GM23248 (cell line): ENCODE data around the gene AFAP1L1. TPM values are rescaled to one million over a fixed set of nuclear protein-coding genes. Genes with fewer than 3 reads are reported as not detected.

Source experiments
- DNase-seq: peaks from one replicate; pipeline ENCODE4 v3.0.0-alpha.2; 2015
- H2AFZ ChIP-seq: fragments of 200-600 bp; sonication (generic); 2 replicates; pipeline ENCODE4 v1.6.1; 2016; ENCODE audit warnings: antibody characterized with exemption
- H3F3A ChIP-seq: fragments of 200-600 bp; sonication (generic); 2 replicates; pipeline ENCODE4 v1.6.1; 2016; ENCODE audit warnings: mild to moderate bottlenecking, antibody characterized with exemption, mixed run types; ENCODE audit not compliant: insufficient read depth
- H3K27ac ChIP-seq: fragments of 200-600 bp; sonication (generic); 2 replicates; pipeline ENCODE4 v1.5.1; 2016; ENCODE audit warnings: mild to moderate bottlenecking
- H3K27me3 ChIP-seq: fragments of 200-600 bp; sonication (generic); replicated peaks from 2 replicates; pipeline ENCODE4 v1.6.1; 2016; ENCODE audit warnings: mild to moderate bottlenecking; ENCODE audit not compliant: insufficient read depth
- H3K36me3 ChIP-seq: fragments of 200-600 bp; sonication (generic); 2 replicates; pipeline ENCODE4 v1.6.1; 2016; ENCODE audit warnings: low read depth, mild to moderate bottlenecking
- H3K4me1 ChIP-seq: fragments of 200-600 bp; sonication (generic); 2 replicates; pipeline ENCODE4 v1.6.1; 2016; ENCODE audit warnings: mild to moderate bottlenecking; ENCODE audit not compliant: insufficient read depth
- H3K4me2 ChIP-seq: fragments of 200-600 bp; sonication (generic); one replicate; pipeline ENCODE4 v1.6.1; 2016; ENCODE audit warnings: mild to moderate bottlenecking; ENCODE audit not compliant: unreplicated experiment
- H3K4me3 ChIP-seq: fragments of 200-600 bp; sonication (generic); 2 replicates; pipeline ENCODE4 v1.5.1; 2016; ENCODE audit warnings: mild to moderate bottlenecking
- H3K79me2 ChIP-seq: fragments of 200-600 bp; sonication (generic); 2 replicates; pipeline ENCODE4 v1.6.1; 2016; ENCODE audit warnings: mild to moderate bottlenecking; ENCODE audit not compliant: insufficient read depth
- H3K9ac ChIP-seq: fragments of 200-600 bp; sonication (generic); 2 replicates; pipeline ENCODE4 v1.6.1; 2016; ENCODE audit warnings: mild to moderate bottlenecking
- H3K9me2 ChIP-seq: fragments of 200-600 bp; sonication (generic); 2 replicates; pipeline ENCODE4 v1.6.1; 2016; ENCODE audit warnings: mixed run types, mild to moderate bottlenecking, moderate library complexity; ENCODE audit not compliant: insufficient read depth
- H3K9me3 ChIP-seq: fragments of 200-600 bp; sonication (generic); one replicate; pipeline ENCODE4 v1.6.1; 2017; ENCODE audit warnings: low read depth
- H4K20me1 ChIP-seq: fragments of 200-600 bp; sonication (generic); 2 replicates; pipeline ENCODE4 v1.6.0; 2016; ENCODE audit not compliant: insufficient read depth
- EZH2 ChIP-seq: fragments of 200-600 bp; sonication (generic); IDR thresholded peaks from 2 replicates; pipeline ENCODE4 v1.6.1; 2018; ENCODE audit warnings: antibody characterized with exemption, mild to moderate bottlenecking; ENCODE audit not compliant: insufficient read depth, poor library complexity, severe bottlenecking
- EZH2phosphoT487 ChIP-seq: fragments of 200-600 bp; sonication (generic); IDR thresholded peaks from 2 replicates; pipeline ENCODE4 v1.6.1; 2018; ENCODE audit warnings: antibody characterized with exemption, moderate library complexity, mild to moderate bottlenecking, low read depth; ENCODE audit not compliant: insufficient read depth
- WGBS, 2 experiments: methylation state at CpG; one replicate each; pipeline ENCODE4 v1.1.6; 2015 to 2017; ENCODE audit warnings: low lambda C conversion rate in 2 of 2, low coverage in 1 of 2; ENCODE audit errors: missing lambda C conversion rate in 2 of 2; 5-methylcytosine and 5-hydroxymethylcytosine counted together
- in situ Hi-C: fragments of 300-500 bp; cut with MboI; formaldehyde crosslinking; loops from 2 replicates; pipeline ENCODE4 v1.15.0; 2020
- polyA plus RNA-seq: library from polyadenylated mRNA; unstranded; fragments of >200 nt; fragmentation: Nextera tagmentation; extraction: Ambion mirVana; gene quantifications from 2 replicates; pipeline ENCODE4 v1.2.1, GENCODE V29; 2016
- total RNA-seq: library from RNA; depleted of rRNA; stranded (reverse); fragments of >200 nt; shearing (Covaris generic); gene quantifications from 2 replicates; pipeline ENCODE4 v1.2.3, GENCODE V29; 2014

The AFAP1L1 gene
- total and polyA plus RNA-seq, 2 experiments from 2014 or later = 0.76 to 1.3 TPM

DNA sequence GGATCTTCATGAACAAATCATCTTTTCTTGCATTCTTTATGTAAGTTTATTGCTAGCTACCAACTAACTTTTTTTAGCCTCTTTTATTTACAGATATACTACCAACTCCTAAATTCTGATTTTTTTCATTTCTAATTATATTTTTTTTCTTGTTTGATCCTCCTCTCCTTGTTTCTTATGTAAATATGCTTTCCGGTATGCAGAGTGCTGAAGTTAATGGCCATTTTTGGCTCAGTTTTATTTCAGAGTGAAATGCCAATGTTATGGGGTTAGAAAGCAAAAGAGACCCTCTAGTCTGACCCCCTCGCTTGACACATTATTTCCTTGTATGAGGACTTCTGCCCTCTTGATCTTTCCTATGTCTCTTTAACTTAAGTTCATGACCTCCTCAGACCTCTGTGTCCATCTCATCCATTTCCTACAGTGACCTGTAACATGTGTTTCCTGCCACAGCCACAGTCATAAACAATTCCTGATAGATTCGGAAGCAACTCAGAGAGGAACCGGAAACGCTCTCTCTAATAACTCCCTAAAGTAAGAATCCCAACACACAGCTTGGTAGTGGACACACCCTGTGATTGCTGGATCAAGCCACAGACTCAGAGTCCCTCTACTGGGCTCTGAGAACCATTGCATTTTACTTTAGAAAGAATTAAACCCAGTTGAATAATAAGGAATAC is 42.9 kb upstream of the AFAP1L1 start:
- WGBS, 2 experiments = 29 to 31% methylated on average over 5 of the region's 5 CpGs
- Histone ChIP-seq H3K4me2 (peak overlapping the region; percentile 20), H3F3A (peaks cover 20% of the 10 kb centered on the region), H3K27ac (no peak overlapping the region), H3K36me3 (no peaks in the 10 kb centered on the region), H3K79me2 (no peaks in the 10 kb centered on the region), H3K9me3 (no peaks in the 10 kb centered on the region), H3K4me3 (no peak overlapping the region), H3K4me1 (peaks cover 18% of the 10 kb centered on the region), H3K9ac (no peak overlapping the region), H4K20me1 (no peaks in the 10 kb centered on the region), H3K9me2 (no peaks in the 10 kb centered on the region), H2AFZ (peak overlapping the region; percentile 55), H3K27me3 (no peaks in the 10 kb centered on the region)
- TF ChIP-seq EZH2 (no peak), EZH2phosphoT487 (no peak)
- in situ Hi-C loops = loop anchor here (5.0 kb wide), 1 partner anchor 101 kb away; no protein-coding TSS in a partner anchor
- peak; percentile 92 for DNase-seq

DNA sequence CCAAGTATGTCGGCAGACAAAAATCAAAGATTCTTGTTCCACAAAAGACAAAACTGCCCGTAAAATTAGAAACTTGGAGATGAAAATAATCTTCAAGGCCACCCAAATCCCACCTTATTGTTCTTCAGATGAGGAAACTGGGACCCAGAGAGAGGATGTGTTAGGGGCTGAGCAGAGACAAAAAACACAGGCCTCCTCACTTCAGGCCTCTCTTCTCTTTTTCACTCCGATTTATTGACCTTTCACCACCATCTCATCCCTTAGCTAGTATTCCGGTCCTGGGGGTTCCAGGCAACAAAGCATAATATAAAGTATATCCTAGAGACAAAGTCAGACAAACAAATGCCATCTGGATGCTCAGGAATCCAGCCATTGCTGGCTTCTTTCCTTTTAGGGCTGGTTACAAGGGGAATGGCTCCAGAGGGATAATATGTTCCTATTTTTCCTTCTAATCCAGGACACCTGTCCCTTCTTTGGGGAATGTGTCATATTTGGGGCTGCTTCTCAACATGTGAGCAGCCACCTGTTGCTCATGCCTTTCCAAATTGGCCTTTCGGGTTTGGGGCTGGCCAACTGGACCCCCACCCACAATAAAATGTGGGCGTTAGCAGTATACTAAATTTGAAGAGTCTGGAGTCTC is 42.2 kb upstream of the AFAP1L1 start:
- DNase-seq = no peak
- Histone ChIP-seq H4K20me1 (no peaks in the 10 kb centered on the region), H3K4me1 (peaks cover 18% of the 10 kb centered on the region), H3K36me3 (no peaks in the 10 kb centered on the region), H3K27me3 (no peaks in the 10 kb centered on the region), H3K9ac (no peak overlapping the region), H3K4me2 (peak overlapping the region; percentile 20), H3K27ac (no peak overlapping the region), H2AFZ (peak overlapping the region; percentile 55), H3K9me2 (no peaks in the 10 kb centered on the region), H3K79me2 (no peaks in the 10 kb centered on the region), H3K9me3 (no peaks in the 10 kb centered on the region), H3F3A (peaks cover 20% of the 10 kb centered on the region), H3K4me3 (no peak overlapping the region)
- 23 to 28% methylated on average over 6 of the region's 6 CpGs for WGBS, 2 experiments
- in situ Hi-C loops = loop anchor here (5.0 kb wide), 1 partner anchor 102 kb away; no protein-coding TSS in a partner anchor
- no peak for TF ChIP-seq EZH2phosphoT487
- TF ChIP-seq EZH2 = no peak

GRCh38 chr5:149235841-149236240 is 35.8 kb upstream of the AFAP1L1 start:
- Histone ChIP-seq H3K4me3 (no peak overlapping the region), H3K9me2 (no peaks in the 10 kb centered on the region), H3K27me3 (no peaks in the 10 kb centered on the region), H3F3A (no peaks in the 10 kb centered on the region), H3K4me1 (no peaks in the 10 kb centered on the region), H3K4me2 (no peak overlapping the region), H4K20me1 (no peaks in the 10 kb centered on the region), H2AFZ (no peak overlapping the region), H3K36me3 (no peaks in the 10 kb centered on the region), H3K27ac (no peak overlapping the region), H3K9me3 (no peaks in the 10 kb centered on the region), H3K9ac (no peak overlapping the region), H3K79me2 (no peaks in the 10 kb centered on the region)
- no peak for TF ChIP-seq EZH2phosphoT487
- TF ChIP-seq EZH2 = no peak
- in situ Hi-C loops = loop anchor here (10.0 kb wide), 1 partner anchor 501 kb away; no protein-coding TSS in a partner anchor
- DNase-seq = no peak

- no peak for DNase-seq
- 61 to 65% methylated on average over 4 of the region's 4 CpGs for WGBS, 2 experiments
- H3K4me1 ChIP-seq = no peaks in the 10 kb centered on the region
- no peak for TF ChIP-seq EZH2phosphoT487
- TF ChIP-seq EZH2 = no peak
- no peaks in the 10 kb centered on the region for H3K27me3 ChIP-seq
- no peak overlapping the region for H2AFZ ChIP-seq
- H3K9me3 ChIP-seq = no peaks in the 10 kb centered on the region
- H3K9ac ChIP-seq = no peak overlapping the region
- H4K20me1 ChIP-seq = no peaks in the 10 kb centered on the region
- no peaks in the 10 kb centered on the region for H3K9me2 ChIP-seq
- H3F3A ChIP-seq = no peaks in the 10 kb centered on the region
- no peaks in the 10 kb centered on the region for H3K36me3 ChIP-seq
- H3K79me2 ChIP-seq = no peaks in the 10 kb centered on the region
- in situ Hi-C loops = loop anchor here (10.0 kb wide), 1 partner anchor 503 kb away; no protein-coding TSS in a partner anchor
- no peak overlapping the region for H3K27ac ChIP-seq
- H3K4me3 ChIP-seq = no peak overlapping the region
- H3K4me2 ChIP-seq = no peak overlapping the region
Observed at GRCh38 chr5:149237662-149238061, 34.0 kb upstream of the AFAP1L1 start.
